GM12878 (cell line): ENCODE data around the gene ZBED3. TPM values are rescaled to one million over a fixed set of nuclear protein-coding genes. Genes with fewer than 3 reads are reported as not detected.
A peak's percentile ranks its signal among the peaks of the same experiment; 100 is the strongest.

Experiments used
- ATAC-seq: fragments of 200-7000 bp; cut with Tn5 transposase; 3 replicates; pipeline ENCODE4 v1.9.1; 2020; ENCODE audit warnings: mild to moderate bottlenecking, moderate library complexity
- BruUV-seq: library from RNA; stranded (reverse); fragments of 400-500 nt; replicated peaks from 2 replicates; lab custom pipeline; 2021; lab: Mats Ljungman, UMichigan
- CTCF ChIA-PET: fragments of 300-600 bp; sonication (Branson Sonifier 250); formaldehyde crosslinking; extraction: SDS; loops from one replicate; lab custom pipeline; 2021; ENCODE audit warnings: inconsistent platforms; lab: Yijun Ruan, JAX
- POLR2A ChIA-PET: fragments of 350-600 bp; formaldehyde crosslinking; extraction: SDS; loops from one replicate; lab custom pipeline; 2021; ENCODE audit warnings: inconsistent platforms; lab: Charles Lee
- RAD21 ChIA-PET: fragments of 300-600 bp; sonication (Branson Sonifier 250); formaldehyde crosslinking; loops from one replicate; lab custom pipeline; 2023; ENCODE audit warnings: antibody characterized with exemption; ENCODE audit not compliant: unreplicated experiment; lab: Charles Lee
- SMC1A ChIA-PET: fragments of 300-600 bp; sonication (Branson Sonifier 250); formaldehyde crosslinking; loops from one replicate; lab custom pipeline; 2023; ENCODE audit not compliant: unreplicated experiment, uncharacterized antibody; lab: Charles Lee
- DNase-seq: peaks from one replicate; pipeline ENCODE4 v3.0.0-alpha.2; 2011; ENCODE audit warnings: low read depth, low spot score
- FAIRE-seq: peaks from 3 replicates; lab custom pipeline; 2011; peaks lifted over from hg19 to GRCh38; lab: Jason Lieb, UNC
- H2AFZ ChIP-seq: 2 replicates; pipeline ENCODE4 v1.6.0; 2011; ENCODE audit warnings: low read depth, low read length, control low read depth; ENCODE audit not compliant: control insufficient read depth
- H3K27ac ChIP-seq: 2 replicates; pipeline ENCODE4 v1.5.1; 2011; ENCODE audit warnings: control low read depth; ENCODE audit not compliant: control insufficient read depth, insufficient read depth
- H3K27me3 ChIP-seq, 2 experiments: replicated peaks in 1 of 2; 2 replicates each; pipeline versions ENCODE4 v1.6.0 to v1.6.1; 2011; ENCODE audit warnings: low read length in 1 of 2; ENCODE audit not compliant: control insufficient read depth in 2 of 2, insufficient read depth in 2 of 2
- H3K36me3 ChIP-seq, 2 experiments: 2 replicates each; pipeline ENCODE4 v1.5.1; 2011; ENCODE audit warnings: low read length in 1 of 2; ENCODE audit not compliant: control insufficient read depth in 2 of 2, insufficient read depth in 2 of 2
- H3K4me1 ChIP-seq: 2 replicates; pipeline ENCODE4 v1.6.1; 2011; ENCODE audit warnings: mild to moderate bottlenecking, low read length, moderate library complexity, mixed read lengths; ENCODE audit not compliant: control insufficient read depth, insufficient read depth
- H3K4me2 ChIP-seq: 2 replicates; pipeline ENCODE4 v1.6.0; 2011; ENCODE audit warnings: control low read depth; ENCODE audit not compliant: control insufficient read depth, insufficient read depth
- H3K4me3 ChIP-seq: fragments of 200-600 bp; sonication (generic); 2 replicates; pipeline ENCODE4 v1.5.1; 2016
- H3K79me2 ChIP-seq: 2 replicates; pipeline ENCODE4 v1.6.0; 2011; ENCODE audit warnings: low read length; ENCODE audit not compliant: control insufficient read depth, insufficient read depth
- H3K9ac ChIP-seq: 2 replicates; pipeline ENCODE4 v1.8.0; 2011; ENCODE audit warnings: low read length, control low read depth, mixed read lengths; ENCODE audit not compliant: control insufficient read depth, insufficient read depth
- H3K9me3 ChIP-seq: replicated peaks from 3 replicates; pipeline ENCODE4 v1.5.1; 2011; ENCODE audit warnings: mild to moderate bottlenecking, low read length; ENCODE audit not compliant: control insufficient read depth, insufficient read depth
- H4K20me1 ChIP-seq: 2 replicates; pipeline ENCODE4 v1.6.0; 2011; ENCODE audit not compliant: control insufficient read depth, insufficient read depth
- CBX3 ChIP-seq: fragments of 200-600 bp; sonication (generic); IDR thresholded peaks from 2 replicates; pipeline ENCODE4 v1.6.1; 2016; ENCODE audit warnings: low read depth, borderline replicate concordance
- ETV6 ChIP-seq, 2 experiments: fragments of 450-650 bp in 1 of 2; IDR thresholded peaks in 1 of 2; conservative IDR thresholded peaks in 1 of 2; 2 replicates each; pipeline ENCODE4 v1.6.1; 2014; ENCODE audit warnings: antibody characterized with exemption in 1 of 2, borderline replicate concordance in 1 of 2, low read depth in 1 of 2, mild to moderate bottlenecking in 1 of 2, moderate library complexity in 1 of 2
- IKZF1 ChIP-seq: fragments of 450-650 bp; conservative IDR thresholded peaks from 2 replicates; pipeline ENCODE4 v1.6.1; 2017; ENCODE audit warnings: antibody characterized with exemption, mild to moderate bottlenecking
- KAT2A ChIP-seq: conservative IDR thresholded peaks from 2 replicates; pipeline ENCODE4 v1.6.1; 2011; ENCODE audit warnings: low read depth, low read length; ENCODE audit not compliant: control insufficient read depth
- RUNX3 ChIP-seq: IDR thresholded peaks from 2 replicates; pipeline ENCODE4 v1.6.1; 2012; ENCODE audit warnings: low read length, inconsistent platforms
- STAT1 ChIP-seq: fragments of 450-650 bp; conservative IDR thresholded peaks from 2 replicates; pipeline ENCODE4 v1.6.1; 2014; ENCODE audit warnings: antibody characterized with exemption, mild to moderate bottlenecking
- WGBS: methylation state at CpG from one replicate; pipeline ENCODE4 v1.1.6; 2016; ENCODE audit warnings: low lambda C conversion rate; ENCODE audit not compliant: insufficient replicate concordance, insufficient coverage; ENCODE audit errors: missing lambda C conversion rate; 5-methylcytosine and 5-hydroxymethylcytosine counted together
- in situ Hi-C: fragments of 300-500 bp; cut with MboI; formaldehyde crosslinking; loops from 9 replicates; pipeline ENCODE4 v1.14.3; 2018; ENCODE audit warnings: mixed read lengths
- intact Hi-C: fragments of 100-400 bp; cut with micrococcal nuclease; formaldehyde crosslinking; loops from one replicate; pipeline ENCODE4 v1.14.2; 2022; ENCODE audit not compliant: unreplicated experiment
- polyA plus RNA-seq, 11 experiments: library from polyadenylated mRNA; depleted of rRNA in 4 of 11; unstranded in 6 of 11; stranded (reverse) in 5 of 11; fragments of >200 nt; fragmentation: Nextera tagmentation in 4 of 11; fragmentation: Illumina TruSeq in 1 of 11; extraction: Ambion mirVana in 4 of 11; extraction: Trizol in 1 of 11; gene quantifications; 1 replicate in 1 of 11; 2 replicates in 10 of 11; pipeline versions ENCODE4 v1.2.1 to v1.2.3, GENCODE V29; 2011 to 2016; ENCODE audit warnings: inconsistent platforms in 2 of 11, missing spikeins in 2 of 11, low read depth in 1 of 11
- total RNA-seq, 4 experiments: library from RNA; depleted of rRNA in 3 of 4; stranded (reverse); fragments of >200 nt in 3 of 4; fragmentation: Illumina TruSeq in 1 of 4; extraction: Trizol in 1 of 4; gene quantifications; 2 replicates each; pipeline versions ENCODE4 v1.2.1 to v1.2.3, GENCODE V29; 2013 to 2021
- TF ChIP-seq, protein P1 (sequence below): fragments of 450-650 bp; IDR thresholded peaks from 2 replicates; pipeline ENCODE4 v1.6.1; 2018; ENCODE audit warnings: borderline replicate concordance, mild to moderate bottlenecking; ENCODE audit not compliant: partially characterized antibody
- TF ChIP-seq, protein P2 (sequence below): fragments of 450-650 bp; formaldehyde crosslinking; IDR thresholded peaks from 2 replicates; pipeline ENCODE4 v1.5.0; 2022; ENCODE audit warnings: mild to moderate bottlenecking, missing genetic modification characterization
- TF ChIP-seq, protein P3 (sequence below): IDR thresholded peaks from 2 replicates; pipeline ENCODE4 v1.6.1; 2012; ENCODE audit warnings: improper control_type of control experiment, low read depth, low read length; ENCODE audit not compliant: insufficient replicate concordance
- TF ChIP-seq, protein P4 (sequence below): IDR thresholded peaks from 2 replicates; pipeline ENCODE4 v1.6.1; 2011; ENCODE audit warnings: borderline replicate concordance, low read depth, mild to moderate bottlenecking, moderate library complexity, low read length; ENCODE audit not compliant: insufficient read depth, poor library complexity, severe bottlenecking

ZBED3 gene
- total and polyA plus RNA-seq, 10 of the 15 experiments (the other 5 are each of a cell fraction or from before 2014, with no cell fraction given), result 1.0 to 16.9 (median 2.5) TPM

DNA sequence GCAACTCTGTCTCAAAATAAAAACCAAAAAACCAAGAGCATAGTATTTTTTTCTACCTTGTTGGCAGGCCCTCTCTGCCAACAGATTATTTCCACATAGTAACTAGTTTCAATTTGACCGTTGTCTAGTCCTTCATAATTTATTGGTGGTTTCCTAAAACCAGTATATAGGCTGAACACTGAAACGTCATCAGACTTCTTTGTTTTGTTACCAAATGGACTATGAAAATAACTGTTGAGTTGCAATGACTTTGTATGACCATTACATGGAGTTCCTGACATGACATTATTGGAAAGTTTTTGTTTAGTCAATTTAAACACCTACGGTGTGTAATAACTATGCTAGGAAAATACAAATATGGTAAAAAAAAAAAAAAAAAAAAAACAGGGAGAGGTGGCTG lies 55.2 kb downstream of the ZBED3 start:
- H3K9me3 ChIP-seq, result peaks cover 11% of the 10 kb centered on the region; the same call in 2 of the 3 replicates
- peak overlapping the region; percentile 79 for H3K4me2 ChIP-seq
- DNase-seq (no peak), ATAC-seq (no peak; the same call in 2 of the 3 replicates), FAIRE-seq (no peak)
- H3K4me3 ChIP-seq, result peak overlapping the region; percentile 90
- H3K4me1 ChIP-seq, result no peaks in the 10 kb centered on the region
- H2AFZ ChIP-seq, result no peak overlapping the region
- 51% methylated on average over 3 of the region's 3 CpGs for WGBS
- H3K79me2 ChIP-seq, result peaks cover 20% of the 10 kb centered on the region
- CTCF ChIA-PET, result interaction anchor here (1.2 to 1.4 kb wide), 2 partner anchors 16 to 109 kb away, joined by 4 read pairs; no protein-coding TSS in a partner anchor
- H4K20me1 ChIP-seq, result no peaks in the 10 kb centered on the region
- POLR2A ChIA-PET, result no interaction called here
- intact Hi-C loops, result no loop called here
- in situ Hi-C loops, result no loop called here
- RAD21 ChIA-PET, result interaction anchor here (1.5 kb wide), 1 partner anchor 56 kb away, joined by 3 read pairs; no protein-coding TSS in a partner anchor
- no peak overlapping the region for H3K27ac ChIP-seq
- no peaks in the 10 kb centered on the region for H3K36me3 ChIP-seq
- no peak overlapping the region for H3K9ac ChIP-seq
- SMC1A ChIA-PET, result interaction anchor here (0.5 to 1.3 kb wide), 2 partner anchors 154 to 200 kb away, joined by 3 read pairs; no protein-coding TSS in a partner anchor
- no peaks in the 10 kb centered on the region for H3K27me3 ChIP-seq
- BruUV-seq, result no TSS peak
- TF ChIP-seq CBX3, result no peak
- no peak for TF ChIP-seq IKZF1
- no peak for TF ChIP-seq ETV6 (conservative IDR thresholded peaks at IDR 0.05 in 1 of 2, IDR thresholded peaks at IDR 0.05 in 1 of 2; ENCODE audit: borderline replicate concordance in 1 of 2, low read depth in 1 of 2)
- TF ChIP-seq, protein P1, sequence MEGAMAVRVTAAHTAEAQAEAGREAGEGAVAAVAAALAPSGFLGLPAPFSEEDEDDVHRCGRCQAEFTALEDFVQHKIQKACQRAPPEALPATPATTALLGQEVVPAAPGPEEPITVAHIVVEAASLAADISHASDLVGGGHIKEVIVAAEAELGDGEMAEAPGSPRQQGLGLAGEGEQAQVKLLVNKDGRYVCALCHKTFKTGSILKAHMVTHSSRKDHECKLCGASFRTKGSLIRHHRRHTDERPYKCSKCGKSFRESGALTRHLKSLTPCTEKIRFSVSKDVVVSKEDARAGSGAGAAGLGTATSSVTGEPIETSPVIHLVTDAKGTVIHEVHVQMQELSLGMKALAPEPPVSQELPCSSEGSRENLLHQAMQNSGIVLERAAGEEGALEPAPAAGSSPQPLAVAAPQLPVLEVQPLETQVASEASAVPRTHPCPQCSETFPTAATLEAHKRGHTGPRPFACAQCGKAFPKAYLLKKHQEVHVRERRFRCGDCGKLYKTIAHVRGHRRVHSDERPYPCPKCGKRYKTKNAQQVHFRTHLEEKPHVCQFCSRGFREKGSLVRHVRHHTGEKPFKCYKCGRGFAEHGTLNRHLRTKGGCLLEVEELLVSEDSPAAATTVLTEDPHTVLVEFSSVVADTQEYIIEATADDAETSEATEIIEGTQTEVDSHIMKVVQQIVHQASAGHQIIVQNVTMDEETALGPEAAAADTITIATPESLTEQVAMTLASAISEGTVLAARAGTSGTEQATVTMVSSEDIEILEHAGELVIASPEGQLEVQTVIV, result no peak
- no peak for TF ChIP-seq KAT2A
- TF ChIP-seq, protein P2, sequence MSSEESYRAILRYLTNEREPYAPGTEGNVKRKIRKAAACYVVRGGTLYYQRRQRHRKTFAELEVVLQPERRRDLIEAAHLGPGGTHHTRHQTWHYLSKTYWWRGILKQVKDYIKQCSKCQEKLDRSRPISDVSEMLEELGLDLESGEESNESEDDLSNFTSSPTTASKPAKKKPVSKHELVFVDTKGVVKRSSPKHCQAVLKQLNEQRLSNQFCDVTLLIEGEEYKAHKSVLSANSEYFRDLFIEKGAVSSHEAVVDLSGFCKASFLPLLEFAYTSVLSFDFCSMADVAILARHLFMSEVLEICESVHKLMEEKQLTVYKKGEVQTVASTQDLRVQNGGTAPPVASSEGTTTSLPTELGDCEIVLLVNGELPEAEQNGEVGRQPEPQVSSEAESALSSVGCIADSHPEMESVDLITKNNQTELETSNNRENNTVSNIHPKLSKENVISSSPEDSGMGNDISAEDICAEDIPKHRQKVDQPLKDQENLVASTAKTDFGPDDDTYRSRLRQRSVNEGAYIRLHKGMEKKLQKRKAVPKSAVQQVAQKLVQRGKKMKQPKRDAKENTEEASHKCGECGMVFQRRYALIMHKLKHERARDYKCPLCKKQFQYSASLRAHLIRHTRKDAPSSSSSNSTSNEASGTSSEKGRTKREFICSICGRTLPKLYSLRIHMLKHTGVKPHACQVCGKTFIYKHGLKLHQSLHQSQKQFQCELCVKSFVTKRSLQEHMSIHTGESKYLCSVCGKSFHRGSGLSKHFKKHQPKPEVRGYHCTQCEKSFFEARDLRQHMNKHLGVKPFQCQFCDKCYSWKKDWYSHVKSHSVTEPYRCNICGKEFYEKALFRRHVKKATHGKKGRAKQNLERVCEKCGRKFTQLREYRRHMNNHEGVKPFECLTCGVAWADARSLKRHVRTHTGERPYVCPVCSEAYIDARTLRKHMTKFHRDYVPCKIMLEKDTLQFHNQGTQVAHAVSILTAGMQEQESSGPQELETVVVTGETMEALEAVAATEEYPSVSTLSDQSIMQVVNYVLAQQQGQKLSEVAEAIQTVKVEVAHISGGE (CRISPR knock-in tag), result no peak
- TF ChIP-seq STAT1, result no peak
- TF ChIP-seq, protein P3, sequence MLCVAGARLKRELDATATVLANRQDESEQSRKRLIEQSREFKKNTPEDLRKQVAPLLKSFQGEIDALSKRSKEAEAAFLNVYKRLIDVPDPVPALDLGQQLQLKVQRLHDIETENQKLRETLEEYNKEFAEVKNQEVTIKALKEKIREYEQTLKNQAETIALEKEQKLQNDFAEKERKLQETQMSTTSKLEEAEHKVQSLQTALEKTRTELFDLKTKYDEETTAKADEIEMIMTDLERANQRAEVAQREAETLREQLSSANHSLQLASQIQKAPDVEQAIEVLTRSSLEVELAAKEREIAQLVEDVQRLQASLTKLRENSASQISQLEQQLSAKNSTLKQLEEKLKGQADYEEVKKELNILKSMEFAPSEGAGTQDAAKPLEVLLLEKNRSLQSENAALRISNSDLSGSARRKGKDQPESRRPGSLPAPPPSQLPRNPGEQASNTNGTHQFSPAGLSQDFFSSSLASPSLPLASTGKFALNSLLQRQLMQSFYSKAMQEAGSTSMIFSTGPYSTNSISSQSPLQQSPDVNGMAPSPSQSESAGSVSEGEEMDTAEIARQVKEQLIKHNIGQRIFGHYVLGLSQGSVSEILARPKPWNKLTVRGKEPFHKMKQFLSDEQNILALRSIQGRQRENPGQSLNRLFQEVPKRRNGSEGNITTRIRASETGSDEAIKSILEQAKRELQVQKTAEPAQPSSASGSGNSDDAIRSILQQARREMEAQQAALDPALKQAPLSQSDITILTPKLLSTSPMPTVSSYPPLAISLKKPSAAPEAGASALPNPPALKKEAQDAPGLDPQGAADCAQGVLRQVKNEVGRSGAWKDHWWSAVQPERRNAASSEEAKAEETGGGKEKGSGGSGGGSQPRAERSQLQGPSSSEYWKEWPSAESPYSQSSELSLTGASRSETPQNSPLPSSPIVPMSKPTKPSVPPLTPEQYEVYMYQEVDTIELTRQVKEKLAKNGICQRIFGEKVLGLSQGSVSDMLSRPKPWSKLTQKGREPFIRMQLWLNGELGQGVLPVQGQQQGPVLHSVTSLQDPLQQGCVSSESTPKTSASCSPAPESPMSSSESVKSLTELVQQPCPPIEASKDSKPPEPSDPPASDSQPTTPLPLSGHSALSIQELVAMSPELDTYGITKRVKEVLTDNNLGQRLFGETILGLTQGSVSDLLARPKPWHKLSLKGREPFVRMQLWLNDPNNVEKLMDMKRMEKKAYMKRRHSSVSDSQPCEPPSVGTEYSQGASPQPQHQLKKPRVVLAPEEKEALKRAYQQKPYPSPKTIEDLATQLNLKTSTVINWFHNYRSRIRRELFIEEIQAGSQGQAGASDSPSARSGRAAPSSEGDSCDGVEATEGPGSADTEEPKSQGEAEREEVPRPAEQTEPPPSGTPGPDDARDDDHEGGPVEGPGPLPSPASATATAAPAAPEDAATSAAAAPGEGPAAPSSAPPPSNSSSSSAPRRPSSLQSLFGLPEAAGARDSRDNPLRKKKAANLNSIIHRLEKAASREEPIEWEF, result no peak
- TF ChIP-seq, protein P4, sequence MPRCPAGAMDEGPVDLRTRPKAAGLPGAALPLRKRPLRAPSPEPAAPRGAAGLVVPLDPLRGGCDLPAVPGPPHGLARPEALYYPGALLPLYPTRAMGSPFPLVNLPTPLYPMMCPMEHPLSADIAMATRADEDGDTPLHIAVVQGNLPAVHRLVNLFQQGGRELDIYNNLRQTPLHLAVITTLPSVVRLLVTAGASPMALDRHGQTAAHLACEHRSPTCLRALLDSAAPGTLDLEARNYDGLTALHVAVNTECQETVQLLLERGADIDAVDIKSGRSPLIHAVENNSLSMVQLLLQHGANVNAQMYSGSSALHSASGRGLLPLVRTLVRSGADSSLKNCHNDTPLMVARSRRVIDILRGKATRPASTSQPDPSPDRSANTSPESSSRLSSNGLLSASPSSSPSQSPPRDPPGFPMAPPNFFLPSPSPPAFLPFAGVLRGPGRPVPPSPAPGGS, result no peak
- no peak for TF ChIP-seq RUNX3
